ENCODE data around the gene TBCCD1. TPM values are rescaled to one million over a fixed set of nuclear protein-coding genes. Genes with fewer than 3 reads are reported as not detected.
"Not testable (repeated sequence)": the region's sequence is repeated elsewhere in the genome, so short reads cannot be mapped to it uniquely, and the experiment has no call there.

The TBCCD1 gene
- total RNA-seq, 1 donor from 2014 or later = 32.2 TPM

DNA sequence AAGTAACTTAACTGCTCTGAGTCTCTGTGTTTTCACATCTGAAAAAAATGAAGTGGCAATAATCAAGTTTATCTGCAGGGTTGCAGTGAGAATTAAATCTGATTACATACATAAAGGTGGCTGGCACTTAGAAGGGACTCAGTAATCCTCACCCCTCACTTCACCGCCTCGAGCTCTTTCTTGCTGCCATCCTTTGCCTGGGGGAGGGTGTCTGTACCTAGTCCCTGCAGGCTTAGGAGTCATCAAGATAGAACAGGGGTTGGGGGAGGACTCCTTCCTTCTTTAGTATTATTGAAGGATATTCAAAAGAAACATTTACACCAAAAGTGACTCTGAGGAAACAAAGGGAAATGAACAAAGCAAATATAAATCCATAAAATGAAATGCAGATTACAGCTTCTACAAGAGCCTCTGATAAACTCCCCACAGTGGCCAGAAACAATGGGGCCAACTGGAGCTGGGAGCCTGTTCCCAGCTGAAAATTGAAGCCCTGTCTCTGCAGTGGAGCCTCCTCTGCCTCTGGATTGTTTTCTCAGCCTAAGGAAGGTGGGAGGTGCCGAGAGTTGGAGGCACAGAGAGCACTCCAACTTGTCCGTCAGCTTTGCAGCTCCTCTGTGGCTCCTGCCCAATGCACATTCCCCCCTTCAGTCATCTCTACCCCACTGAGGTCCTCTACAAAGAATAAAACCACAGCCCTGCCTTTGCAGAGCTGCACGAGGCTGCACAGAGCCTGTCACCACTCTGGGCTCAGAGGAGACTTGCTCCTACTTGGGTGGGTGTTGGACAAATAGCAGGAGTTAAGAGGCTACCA lies 64.8 kb downstream of the TBCCD1 start:
- FAIRE-seq (no peak), DNase-seq (ENCODE audit: low spot score in 2 of 2) (no peak)

DNA sequence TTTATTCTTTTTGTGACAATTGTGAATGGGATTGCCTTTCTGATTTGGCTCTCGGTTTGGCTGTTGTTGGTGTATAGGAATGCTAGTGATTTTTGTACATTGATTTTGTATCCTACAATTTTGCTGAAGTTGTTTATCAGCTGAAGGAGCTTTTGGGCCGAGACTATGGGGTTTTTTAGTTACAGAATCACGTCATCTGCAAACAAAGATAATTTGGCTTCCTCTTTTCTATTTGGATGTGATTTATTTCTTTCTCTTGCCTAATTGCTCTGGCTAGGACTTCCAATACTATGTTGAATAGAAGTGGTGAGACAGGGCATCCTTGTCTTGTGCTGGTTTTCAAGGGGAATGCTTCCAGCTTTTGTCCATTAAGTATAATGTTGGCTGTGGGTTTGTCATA lies 67.2 kb downstream of the TBCCD1 start:
- DNase-seq (ENCODE audit: low spot score in 2 of 2); FAIRE-seq: not testable (repeated sequence)

DNA sequence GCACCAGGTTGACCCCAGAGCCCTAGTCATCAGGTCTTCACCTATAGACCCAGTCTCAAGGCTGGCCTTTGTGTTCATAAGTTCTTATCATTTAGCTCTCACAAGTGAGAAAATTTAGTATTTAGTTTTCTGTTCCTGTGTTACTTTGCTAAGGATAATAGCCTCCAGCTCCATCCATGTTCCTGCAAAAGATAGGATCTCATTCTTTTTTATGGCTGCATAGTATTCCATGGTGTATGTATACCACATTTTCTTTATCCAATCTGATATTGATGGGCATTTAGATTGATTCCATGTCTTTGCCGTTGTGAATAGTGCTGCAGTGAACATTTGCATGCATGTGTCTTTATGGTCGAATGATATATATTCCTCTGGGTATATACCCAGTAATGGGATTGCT lies 69.1 kb downstream of the TBCCD1 start:
- not testable (repeated sequence) for FAIRE-seq; DNase-seq (ENCODE audit: low spot score in 2 of 2)

DNA sequence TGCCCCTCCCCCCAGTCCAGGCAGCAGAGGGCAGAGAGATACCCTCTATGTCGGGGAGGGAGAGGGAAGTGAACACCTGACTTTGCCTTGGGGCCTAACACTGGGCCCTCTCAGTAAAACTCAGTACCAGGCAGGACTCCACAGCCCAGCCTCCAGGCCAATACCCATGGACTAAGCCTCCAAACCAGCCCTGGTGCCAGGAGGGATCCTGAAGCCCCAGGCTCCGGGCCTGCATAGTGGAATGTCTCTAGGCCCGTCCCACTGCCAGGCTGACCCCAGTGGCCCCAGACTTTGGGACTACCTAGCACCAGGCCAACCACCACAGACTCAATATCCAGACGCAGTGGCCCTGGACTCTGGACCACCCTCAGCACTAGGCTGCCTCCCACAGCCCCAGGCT lies 69.5 kb downstream of the TBCCD1 start:
- FAIRE-seq (no peak), DNase-seq (ENCODE audit: low spot score in 2 of 2) (no peak)

DNA sequence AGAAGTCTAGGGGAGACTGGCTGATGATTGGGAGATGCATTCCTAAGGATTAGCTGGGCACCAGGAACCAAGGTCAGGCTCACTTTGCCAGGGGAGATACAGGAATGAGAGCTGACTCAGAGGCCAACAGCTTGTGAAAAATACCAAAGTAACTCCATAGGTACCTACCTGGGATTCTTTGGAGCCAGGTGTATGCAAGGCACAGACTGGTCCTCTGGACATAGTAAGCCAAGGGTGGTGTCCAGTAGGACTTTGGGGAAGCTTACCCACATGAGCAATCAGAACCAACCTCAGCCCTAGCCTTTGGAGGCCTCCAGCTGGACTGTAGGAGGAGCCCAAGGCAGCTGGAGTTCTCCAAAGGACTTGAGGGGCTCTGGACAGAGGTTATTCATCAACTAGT lies 70.5 kb downstream of the TBCCD1 start:
- no peak for FAIRE-seq

More for the DNA sequence above, 70.5 kb downstream of the TBCCD1 start:
- DNase-seq (ENCODE audit: low spot score in 2 of 2) = no peak

Other genes starting within 250 kb of the TBCCD1 start
- 7.3 TPM for gene DGKG, start 205.1 kb downstream of the TBCCD1 start, total RNA-seq
- gene CRYGS, start 23.0 kb downstream of the TBCCD1 start, total RNA-seq = 1.6 TPM
- 31.4 TPM for gene DNAJB11, start 3.4 kb upstream of the TBCCD1 start, total RNA-seq
- gene AHSG, start 45.7 kb upstream of the TBCCD1 start, total RNA-seq = not detected
- not detected for gene FETUB, start 73.1 kb upstream of the TBCCD1 start, total RNA-seq
- gene HRG, start 98.7 kb upstream of the TBCCD1 start, total RNA-seq = not detected
- not detected for gene KNG1, start 150.0 kb upstream of the TBCCD1 start, total RNA-seq
- 1,507 TPM for gene EIF4A2, start 216.2 kb upstream of the TBCCD1 start, total RNA-seq
- gene RFC4, start 239.1 kb upstream of the TBCCD1 start, total RNA-seq = 22.8 TPM